Mammary epithelial cell (primary cell): Measurements from ENCODE around the gene TYW1.
"Not testable (repeated sequence)": the region's sequence is repeated elsewhere in the genome, so short reads cannot be mapped to it uniquely, and the experiment has no call there.

Source experiments
- CTCF ChIP-seq, 2 donors: IDR thresholded peaks in 1 of 2; conservative IDR thresholded peaks in 1 of 2; 2 replicates each; pipeline ENCODE4 v1.5.1; 2011 to 2012; ENCODE audit warnings: inconsistent platforms in 2 of 2, low read length in 2 of 2, mild to moderate bottlenecking in 2 of 2, control low read depth in 1 of 2, low read depth in 1 of 2; ENCODE audit not compliant: insufficient read depth in 1 of 2; ENCODE audit errors: extremely low read depth in 1 of 2
- EZH2 ChIP-seq: IDR thresholded peaks from 2 replicates; pipeline ENCODE4 v1.6.1; 2012; ENCODE audit warnings: low read length, inconsistent platforms, borderline replicate concordance

- TF ChIP-seq CTCF (conservative IDR thresholded peaks at IDR 0.05 in 1 of 2, IDR thresholded peaks at IDR 0.05 in 1 of 2; ENCODE audit: extremely low read depth in 1 of 2, insufficient read depth in 1 of 2, low read depth in 1 of 2, low read length in 2 of 2); EZH2: not testable (repeated sequence)
Measured at GRCh38 chr7:67196176-67196575, 199.5 kb downstream of the TYW1 start.
